Colonic mucosa (tissue), 4 donors: ENCODE data around the gene SH3BP5L. TPM values are rescaled to one million over a fixed set of nuclear protein-coding genes. Genes with fewer than 3 reads are reported as not detected.

Experiments used
- DNase-seq: peaks from one replicate; pipeline ENCODE4 v3.0.0-alpha.2; 2020
- H3K27ac ChIP-seq: fragments of 200-600 bp; one replicate; pipeline ENCODE4 v1.8.0; 2021
- H3K27me3 ChIP-seq: fragments of 200-600 bp; one replicate; pipeline ENCODE4 v1.8.0; 2021
- H3K36me3 ChIP-seq: fragments of 200-600 bp; one replicate; pipeline ENCODE4 v1.8.0; 2021
- H3K4me1 ChIP-seq: fragments of 200-600 bp; one replicate; pipeline ENCODE4 v1.8.0; 2021; ENCODE audit warnings: mild to moderate bottlenecking
- H3K4me3 ChIP-seq: fragments of 200-600 bp; one replicate; pipeline ENCODE4 v1.8.0; 2021
- H3K9ac ChIP-seq, 2 donors: one replicate each; pipeline ENCODE4 v1.7.0; 2013; ENCODE audit warnings: control low read depth in 2 of 2, low read depth in 2 of 2, low read length in 2 of 2
- H3K9me3 ChIP-seq: fragments of 200-600 bp; one replicate; pipeline ENCODE4 v1.8.0; 2021
- intact Hi-C: fragments of 100-400 bp; cut with DNase I; formaldehyde crosslinking; loops from one replicate; pipeline ENCODE4 v1.14.1; 2022
- total RNA-seq, 2 donors: library from RNA; stranded (reverse); fragmentation: NEBNext Ultra II Directional in 1 of 2; extraction: Animal tissue kit (Norgen Biotek cat#: 25700) in 1 of 2; gene quantifications; one replicate each; pipeline ENCODE4 v1.2.1, GENCODE V29; 2021
- TF ChIP-seq, protein P1 (sequence below): fragments of 200-600 bp; IDR thresholded peaks from one replicate; pipeline ENCODE4 v1.8.0; 2022; ENCODE audit warnings: antibody characterized with exemption, mild to moderate bottlenecking
- donor health status: healthy.
- donor health status: DM: no; HTN: no; CAD: no.
- donor health status: DM: no; HTN: no; CAD: no.

The SH3BP5L gene
- total RNA-seq, 2 donors from 2014 or later = 24.2 to 30.5 TPM

DNA sequence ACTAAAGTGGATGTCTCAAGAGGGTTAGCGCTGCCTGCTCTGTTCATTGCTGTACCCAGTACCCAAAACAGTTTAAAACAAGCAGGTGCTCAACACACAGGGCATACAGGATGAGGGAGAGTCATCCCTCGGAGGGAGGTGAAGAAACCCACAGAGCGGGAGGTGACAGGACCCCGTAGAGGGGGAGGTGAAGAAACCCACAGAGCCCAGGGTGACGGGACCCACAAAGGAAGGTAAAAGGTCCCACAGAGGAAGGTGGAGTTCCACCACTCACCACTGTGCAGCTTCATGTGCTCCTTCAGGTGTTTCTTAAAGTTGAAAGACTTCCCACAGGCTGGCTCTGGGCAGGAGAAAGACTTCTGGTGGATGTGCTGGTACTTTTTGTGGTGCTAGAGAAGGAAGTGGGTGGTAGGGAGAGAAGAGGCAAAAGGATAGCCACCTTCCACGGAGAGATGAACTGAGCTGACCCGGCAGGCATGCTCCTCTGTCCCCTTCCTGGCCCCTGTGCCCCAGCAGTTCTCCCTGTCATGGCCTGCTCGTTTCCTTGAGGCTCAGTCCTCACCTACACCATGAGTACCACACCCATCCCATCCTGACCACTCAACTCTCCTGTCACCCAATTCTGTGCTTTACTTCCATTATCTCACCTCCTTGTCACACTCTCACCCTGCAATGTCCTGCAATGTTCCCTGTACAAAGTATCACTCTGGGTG is 28.1 kb upstream of the SH3BP5L start:
- Histone ChIP-seq H3K27ac (no peak overlapping the region), H3K9ac (peak overlapping the region in 1 of 2 donors; percentile 14), H3K4me1 (peaks cover 5% of the 10 kb centered on the region), H3K36me3 (peaks cover under 1% of the 10 kb centered on the region), H3K9me3 (no peaks in the 10 kb centered on the region), H3K4me3 (no peak overlapping the region), H3K27me3 (no peaks in the 10 kb centered on the region)
- intact Hi-C loops = no loop called here
- TF ChIP-seq, protein P1, sequence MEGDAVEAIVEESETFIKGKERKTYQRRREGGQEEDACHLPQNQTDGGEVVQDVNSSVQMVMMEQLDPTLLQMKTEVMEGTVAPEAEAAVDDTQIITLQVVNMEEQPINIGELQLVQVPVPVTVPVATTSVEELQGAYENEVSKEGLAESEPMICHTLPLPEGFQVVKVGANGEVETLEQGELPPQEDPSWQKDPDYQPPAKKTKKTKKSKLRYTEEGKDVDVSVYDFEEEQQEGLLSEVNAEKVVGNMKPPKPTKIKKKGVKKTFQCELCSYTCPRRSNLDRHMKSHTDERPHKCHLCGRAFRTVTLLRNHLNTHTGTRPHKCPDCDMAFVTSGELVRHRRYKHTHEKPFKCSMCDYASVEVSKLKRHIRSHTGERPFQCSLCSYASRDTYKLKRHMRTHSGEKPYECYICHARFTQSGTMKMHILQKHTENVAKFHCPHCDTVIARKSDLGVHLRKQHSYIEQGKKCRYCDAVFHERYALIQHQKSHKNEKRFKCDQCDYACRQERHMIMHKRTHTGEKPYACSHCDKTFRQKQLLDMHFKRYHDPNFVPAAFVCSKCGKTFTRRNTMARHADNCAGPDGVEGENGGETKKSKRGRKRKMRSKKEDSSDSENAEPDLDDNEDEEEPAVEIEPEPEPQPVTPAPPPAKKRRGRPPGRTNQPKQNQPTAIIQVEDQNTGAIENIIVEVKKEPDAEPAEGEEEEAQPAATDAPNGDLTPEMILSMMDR = no peak
- no peak for DNase-seq

DNA sequence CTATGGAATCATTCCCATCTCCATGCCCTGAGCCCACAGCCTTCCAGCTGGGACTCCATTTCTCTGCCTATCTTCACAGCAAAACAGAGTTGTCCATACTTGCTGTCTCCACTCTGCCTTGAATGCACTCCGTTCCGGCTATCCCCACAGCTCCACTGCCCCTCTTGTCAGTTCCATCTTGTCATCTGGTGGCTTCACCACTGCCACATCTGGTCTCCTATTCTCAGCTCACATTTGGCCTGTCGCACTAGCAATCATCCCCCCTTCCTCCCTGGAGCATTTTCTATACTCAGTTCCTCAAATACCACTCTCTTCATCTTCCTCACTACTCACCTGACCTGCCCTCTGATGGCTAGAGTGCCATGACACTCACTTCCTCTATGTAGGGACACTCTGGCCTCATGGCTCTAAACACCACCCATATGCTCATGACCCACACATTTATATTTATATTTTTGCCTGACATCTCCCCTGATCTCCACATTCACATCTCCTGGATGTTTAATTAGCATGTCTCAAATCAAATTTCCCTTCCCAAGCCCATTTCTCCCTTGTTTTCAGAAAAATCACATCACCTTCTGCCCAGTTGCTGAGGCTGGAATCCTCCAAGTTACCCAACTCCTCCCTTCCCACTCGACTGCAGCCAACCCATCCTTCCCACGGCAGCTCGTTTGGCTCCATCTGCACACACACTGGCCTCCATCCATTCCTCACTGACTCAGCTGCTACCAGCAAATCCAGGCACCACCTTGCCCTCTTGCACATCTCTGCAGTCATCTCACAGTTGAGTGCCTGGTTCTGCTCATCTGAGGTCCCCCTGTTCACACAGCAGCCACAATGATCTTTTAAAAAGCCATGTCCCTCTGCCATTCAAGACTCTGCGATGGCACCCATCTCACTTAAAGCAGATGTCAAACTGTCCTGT is 27.0 kb upstream of the SH3BP5L start:
- H3K27me3 ChIP-seq = no peaks in the 10 kb centered on the region
- no peak for DNase-seq
- intact Hi-C loops = no loop called here
- peaks cover 3% of the 10 kb centered on the region for H3K4me1 ChIP-seq
- TF ChIP-seq, protein P1 = no peak
- H3K9me3 ChIP-seq = no peaks in the 10 kb centered on the region
- H3K4me3 ChIP-seq = no peak overlapping the region
- no peak overlapping the region for H3K9ac ChIP-seq
- peaks cover 6% of the 10 kb centered on the region for H3K36me3 ChIP-seq
- no peak overlapping the region for H3K27ac ChIP-seq

DNA sequence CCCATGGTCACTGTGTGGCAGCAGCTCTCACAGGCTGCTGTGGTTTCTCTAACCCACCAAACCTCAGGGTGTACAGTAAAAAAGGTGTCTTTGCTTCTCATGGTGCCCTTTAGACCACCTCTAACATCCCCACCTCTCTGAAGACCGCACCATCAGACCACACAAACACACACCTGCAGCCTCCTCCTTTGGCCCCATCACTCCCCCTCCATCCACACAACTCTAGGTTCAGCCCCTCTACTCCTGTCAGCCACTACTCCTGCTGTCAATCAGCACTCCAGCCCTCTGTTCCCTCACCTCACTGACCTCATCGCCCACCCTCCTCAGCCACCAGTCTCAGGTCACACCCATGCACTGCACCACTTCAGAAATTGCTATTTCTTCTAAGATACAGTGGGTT is 25.7 kb upstream of the SH3BP5L start:
- Histone ChIP-seq H3K9ac (no peak overlapping the region), H3K4me1 (no peaks in the 10 kb centered on the region), H3K9me3 (no peaks in the 10 kb centered on the region), H3K27ac (no peak overlapping the region), H3K36me3 (peaks cover 6% of the 10 kb centered on the region), H3K4me3 (no peak overlapping the region), H3K27me3 (no peaks in the 10 kb centered on the region)
- TF ChIP-seq, protein P1 = no peak
- intact Hi-C loops = no loop called here
- DNase-seq = no peak

DNA sequence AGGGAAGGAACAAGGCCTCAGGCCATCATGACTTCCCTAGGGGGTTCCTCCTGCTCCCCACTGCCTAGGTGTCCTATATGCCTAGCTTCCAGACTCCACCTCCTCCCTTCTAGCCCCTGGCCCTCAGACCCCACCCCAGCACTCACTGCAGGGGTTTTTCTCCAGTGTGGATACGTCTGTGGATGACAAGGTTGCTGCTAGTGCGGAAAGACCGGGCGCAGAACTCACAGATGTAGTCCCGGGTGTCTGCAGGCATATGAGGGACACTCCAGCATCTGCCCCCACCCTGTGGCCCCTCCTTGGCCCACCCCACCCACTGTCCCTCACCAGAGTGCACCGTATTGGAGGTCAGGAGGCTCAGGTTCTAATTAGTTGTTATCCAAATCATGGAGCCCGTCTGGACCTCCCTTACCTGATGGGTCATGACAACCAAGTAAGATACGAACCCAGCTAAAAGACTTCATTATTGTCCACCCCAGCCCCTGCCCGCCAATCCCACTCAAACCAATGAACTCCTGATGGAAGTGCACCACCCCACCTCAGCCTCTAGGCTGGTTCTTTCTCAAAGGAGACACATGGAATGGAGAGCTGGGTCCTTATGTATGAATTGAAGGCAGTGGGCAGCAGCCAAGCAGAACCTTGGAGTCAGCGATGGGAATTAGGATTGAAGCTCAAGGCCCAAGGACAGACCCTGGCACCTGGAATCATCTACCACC is 25.0 kb upstream of the SH3BP5L start:
- Histone ChIP-seq H3K36me3 (peaks cover 9% of the 10 kb centered on the region), H3K4me1 (no peaks in the 10 kb centered on the region), H3K9me3 (no peaks in the 10 kb centered on the region), H3K27ac (no peak overlapping the region), H3K9ac (no peak overlapping the region), H3K4me3 (no peak overlapping the region), H3K27me3 (no peaks in the 10 kb centered on the region)
- intact Hi-C loops = no loop called here
- no peak for DNase-seq
- TF ChIP-seq, protein P1 = no peak

DNA sequence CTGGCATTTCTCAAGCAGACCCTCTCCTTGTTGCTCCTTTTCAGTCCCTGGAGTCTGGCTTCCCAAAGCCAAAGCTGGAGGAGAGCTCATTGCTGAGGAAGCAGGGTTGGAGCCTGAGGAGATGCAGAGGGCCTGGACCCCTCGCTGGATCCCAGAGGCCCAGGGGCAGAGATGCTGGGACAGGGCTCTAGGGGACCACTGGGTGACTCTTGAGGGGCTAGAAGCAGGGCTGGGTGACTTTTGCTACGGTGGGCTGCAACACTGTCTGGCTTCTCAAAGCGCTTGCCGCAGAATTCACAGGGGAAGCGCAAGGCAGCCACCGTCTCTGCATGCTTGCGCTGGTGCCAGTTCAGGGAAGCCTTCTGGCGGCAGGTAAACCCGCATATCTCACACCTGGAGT is 24.4 kb upstream of the SH3BP5L start:
- Histone ChIP-seq H3K9ac (no peak overlapping the region), H3K27me3 (no peaks in the 10 kb centered on the region), H3K4me1 (no peaks in the 10 kb centered on the region), H3K36me3 (peaks cover 12% of the 10 kb centered on the region), H3K4me3 (no peak overlapping the region), H3K9me3 (no peaks in the 10 kb centered on the region), H3K27ac (no peak overlapping the region)
- intact Hi-C loops = no loop called here
- TF ChIP-seq, protein P1 = no peak
- DNase-seq = no peak
